Measurements from ENCODE around the gene SSH2.

DNA sequence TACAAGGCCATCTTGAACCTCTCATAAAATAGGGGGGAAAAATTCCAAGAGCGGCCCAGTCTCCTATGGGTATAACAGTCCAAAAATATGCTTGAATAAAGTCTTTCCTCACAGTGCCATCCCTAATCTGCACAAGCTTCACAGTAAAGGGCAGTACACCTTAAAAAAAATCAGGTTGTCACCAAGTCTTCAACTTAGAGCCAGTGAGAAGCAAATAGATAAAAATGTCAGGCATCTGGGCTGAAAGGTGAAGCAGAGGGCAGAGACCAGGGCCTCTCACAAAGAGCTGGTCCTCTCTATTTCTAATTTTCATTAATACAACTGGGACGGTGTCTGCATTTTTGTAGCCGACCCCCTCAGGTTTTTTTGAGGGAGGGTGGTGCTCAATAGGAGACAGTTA, 82.9 kb downstream of the SSH2 start:
- TF ChIP-seq, protein P1, sequence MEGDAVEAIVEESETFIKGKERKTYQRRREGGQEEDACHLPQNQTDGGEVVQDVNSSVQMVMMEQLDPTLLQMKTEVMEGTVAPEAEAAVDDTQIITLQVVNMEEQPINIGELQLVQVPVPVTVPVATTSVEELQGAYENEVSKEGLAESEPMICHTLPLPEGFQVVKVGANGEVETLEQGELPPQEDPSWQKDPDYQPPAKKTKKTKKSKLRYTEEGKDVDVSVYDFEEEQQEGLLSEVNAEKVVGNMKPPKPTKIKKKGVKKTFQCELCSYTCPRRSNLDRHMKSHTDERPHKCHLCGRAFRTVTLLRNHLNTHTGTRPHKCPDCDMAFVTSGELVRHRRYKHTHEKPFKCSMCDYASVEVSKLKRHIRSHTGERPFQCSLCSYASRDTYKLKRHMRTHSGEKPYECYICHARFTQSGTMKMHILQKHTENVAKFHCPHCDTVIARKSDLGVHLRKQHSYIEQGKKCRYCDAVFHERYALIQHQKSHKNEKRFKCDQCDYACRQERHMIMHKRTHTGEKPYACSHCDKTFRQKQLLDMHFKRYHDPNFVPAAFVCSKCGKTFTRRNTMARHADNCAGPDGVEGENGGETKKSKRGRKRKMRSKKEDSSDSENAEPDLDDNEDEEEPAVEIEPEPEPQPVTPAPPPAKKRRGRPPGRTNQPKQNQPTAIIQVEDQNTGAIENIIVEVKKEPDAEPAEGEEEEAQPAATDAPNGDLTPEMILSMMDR (conservative IDR thresholded peaks at IDR 0.05 in 1 of 2, IDR thresholded peaks at IDR 0.05 in 1 of 2; ENCODE audit: extremely low read depth in 1 of 2, insufficient read depth in 1 of 2, low read depth in 1 of 2, low read length in 2 of 2), result no peak
- no peak for TF ChIP-seq EZH2 (IDR thresholded peaks at IDR 0.05; ENCODE audit: borderline replicate concordance, low read length)

Measured in mammary epithelial cell (primary cell).